Suppressor macrophage (primary cell): ENCODE measurements around the gene CARD8.
"Not testable (repeated sequence)": the region's sequence is repeated elsewhere in the genome, so short reads cannot be mapped to it uniquely, and the experiment has no call there.

ENCODE experiments used
- DNase-seq, 4 experiments: peaks; one replicate each; pipeline ENCODE4 v3.0.0-alpha.2; 2020 to 2022

The CARD8 gene

GRCh38 chr19:48260359-48260714 is 4.6 kb upstream of the CARD8 start:
- DNase-seq: not testable (repeated sequence)

DNA sequence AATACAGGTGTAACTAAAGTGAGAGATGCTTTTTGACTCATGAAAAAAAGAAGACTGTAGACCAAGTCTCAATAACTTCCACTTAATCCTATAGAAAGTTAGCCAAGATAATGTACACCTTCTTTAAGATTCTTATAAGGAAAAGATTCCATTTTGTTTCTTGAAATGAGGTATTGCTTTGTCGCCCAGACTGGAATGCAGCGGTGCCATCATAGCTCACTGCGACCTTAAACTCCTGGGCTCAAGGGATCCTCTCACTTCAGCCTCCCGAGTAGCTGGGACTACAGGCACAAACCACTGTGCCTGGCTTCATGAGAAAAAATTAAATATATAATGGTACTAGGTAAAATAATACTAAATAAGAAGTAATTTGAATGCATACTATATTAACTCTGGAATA is 3.3 kb upstream of the CARD8 start:
- not testable (repeated sequence) for DNase-seq

- DNase-seq: peak in 3 of 4 experiments; percentile 18 to 44 (median 43)
These were observed 2.6 kb upstream of the CARD8 start for GRCh38 chr19:48258350-48258749.

DNA sequence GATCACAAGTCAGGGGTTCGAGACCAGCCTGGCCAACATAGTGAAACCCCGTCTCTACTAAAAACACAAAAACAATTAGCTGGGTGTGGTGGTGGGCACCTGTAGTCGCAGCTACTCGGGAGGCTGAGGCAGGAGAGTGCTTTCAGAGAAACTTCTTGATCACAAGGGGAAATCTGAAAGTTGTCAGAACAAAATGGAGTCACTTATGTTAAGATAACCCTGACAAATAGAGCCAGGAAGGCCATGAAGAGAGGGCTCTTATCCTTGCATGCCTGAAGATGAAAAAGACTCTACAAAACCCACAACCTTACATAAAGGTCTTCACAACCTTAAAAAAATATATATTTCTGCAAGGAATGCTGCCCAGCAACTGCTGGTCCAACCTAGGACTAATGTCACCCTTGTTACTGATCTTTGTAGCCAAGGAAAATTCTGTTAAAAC is 1.2 kb downstream of the CARD8 start:
- DNase-seq: no peak

DNA sequence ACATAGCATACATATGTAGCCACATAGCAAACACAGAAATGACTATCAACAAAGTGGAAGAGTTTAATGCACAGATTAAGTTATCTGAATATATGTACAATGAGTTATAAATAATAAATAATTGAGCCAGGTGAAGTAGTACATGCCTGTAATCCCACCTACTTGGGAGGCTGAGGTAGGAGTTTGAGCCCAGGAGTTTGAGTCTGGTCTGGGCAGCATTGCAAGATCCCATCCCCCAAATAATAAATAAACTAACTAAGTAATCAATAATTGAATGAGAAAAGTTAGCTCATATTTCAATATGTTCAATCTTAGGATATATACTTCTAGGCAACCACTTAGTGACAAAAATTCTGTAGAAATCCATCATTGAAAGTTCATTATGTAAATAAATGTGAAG is 1.7 kb downstream of the CARD8 start:
- DNase-seq: no peak

DNA sequence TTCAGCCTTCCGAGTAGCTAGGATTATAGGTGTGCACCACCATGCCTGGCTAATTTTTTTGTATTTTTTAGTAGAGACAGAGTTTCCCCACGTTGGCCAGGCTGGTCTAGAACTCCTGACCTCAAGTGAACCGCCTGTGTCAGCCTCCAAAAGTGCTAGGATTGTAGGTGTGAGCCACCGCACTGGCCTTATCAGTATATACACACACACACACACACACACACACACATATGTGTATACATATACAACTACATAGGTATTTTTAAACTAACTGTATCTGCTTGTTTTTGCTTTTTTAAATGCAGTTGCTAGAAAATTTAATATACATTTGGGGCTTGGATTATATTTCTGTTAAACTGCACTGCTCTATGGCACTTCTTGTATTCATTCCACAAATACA is 3.1 kb downstream of the CARD8 start:
- DNase-seq: no peak

DNA sequence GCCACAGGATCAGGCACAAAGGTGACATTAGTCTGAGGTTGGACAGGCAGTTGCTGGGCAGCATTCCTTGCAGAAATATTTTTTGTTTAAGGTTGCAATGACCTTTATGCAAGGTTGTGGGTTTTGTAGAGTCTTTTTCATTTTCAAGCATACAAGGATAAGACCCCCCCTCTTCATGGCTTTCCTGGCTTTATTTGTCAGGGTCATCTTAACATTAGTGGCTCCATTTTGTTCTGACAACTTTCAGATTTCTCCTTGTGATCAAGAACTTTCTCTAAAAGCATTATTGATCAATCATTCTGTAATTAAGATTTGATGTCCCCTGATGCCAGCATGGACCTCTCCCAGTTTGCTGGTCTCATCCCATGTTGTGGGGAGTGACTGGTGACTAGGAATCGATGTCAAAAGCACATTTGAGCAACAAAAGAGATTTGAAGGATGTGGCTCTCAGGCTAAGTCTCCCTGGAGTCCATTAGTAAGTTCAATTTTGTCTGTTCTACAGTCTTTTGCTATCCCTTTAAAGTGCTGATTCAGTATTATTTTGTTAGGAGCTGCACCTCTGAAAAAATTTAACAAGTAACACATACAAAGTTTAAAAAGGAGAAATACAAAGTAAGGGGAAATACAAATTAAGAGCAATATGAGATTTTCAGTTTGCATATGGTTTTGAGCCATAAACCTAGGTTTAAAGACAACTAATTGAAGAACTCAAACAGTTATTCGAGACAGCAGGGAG is 5.3 kb downstream of the CARD8 start:
- no peak for DNase-seq

DNA sequence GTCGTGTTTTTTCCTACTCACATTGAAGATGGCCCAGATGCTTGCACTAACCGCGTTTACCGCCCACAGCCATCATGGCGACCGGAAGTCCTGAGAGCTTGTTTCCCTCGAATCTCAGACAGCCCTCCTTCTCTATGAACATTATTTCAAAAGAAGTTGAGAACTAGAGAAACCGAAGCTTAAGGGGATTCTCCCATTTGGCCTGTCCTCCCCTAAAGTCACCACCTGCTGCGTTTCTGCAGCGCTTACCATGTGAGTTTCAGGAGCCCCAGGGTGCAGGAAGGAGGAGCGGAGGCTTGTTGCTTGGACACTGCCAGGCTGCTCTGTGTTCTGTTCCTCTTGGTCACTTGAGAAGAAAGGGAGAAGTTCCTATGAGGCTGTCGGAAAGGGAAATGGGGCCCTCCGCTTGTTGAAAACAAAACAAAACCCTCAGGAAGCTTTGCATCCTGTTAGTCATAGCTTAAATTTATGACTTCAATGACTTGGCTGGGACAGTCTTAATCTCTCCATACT is 6.2 kb downstream of the CARD8 start:
- DNase-seq: peak; percentile 91 to 96 (median 94)

- no peak for DNase-seq
These were observed 7.5 kb downstream of the CARD8 start for GRCh38 chr19:48248081-48248833.

DNA sequence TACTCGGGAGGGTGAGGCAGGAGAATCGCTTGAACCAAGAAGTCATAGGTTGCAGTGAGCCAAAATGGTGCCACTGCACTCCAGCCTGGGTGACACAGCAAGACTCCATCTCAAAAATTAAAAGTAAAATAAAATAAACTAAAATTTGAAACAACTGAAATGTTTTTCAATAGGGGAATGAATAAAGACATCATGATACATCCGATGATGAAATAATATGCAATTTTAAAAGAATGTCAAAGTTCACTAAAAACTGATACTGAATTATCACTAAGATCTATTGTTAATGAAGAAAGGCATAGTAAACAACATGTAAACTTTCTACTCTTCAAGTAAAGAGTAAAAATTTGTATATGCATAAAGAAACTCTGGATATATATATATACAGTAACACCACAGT is 8.5 kb downstream of the CARD8 start:
- DNase-seq: no peak

GRCh38 chr19:48246101-48246500 is 9.6 kb downstream of the CARD8 start:
- no peak for DNase-seq

- DNase-seq: peak; percentile 18 to 53 (median 49)
These were observed 11.4 kb downstream of the CARD8 start for GRCh38 chr19:48244281-48244680.

DNA sequence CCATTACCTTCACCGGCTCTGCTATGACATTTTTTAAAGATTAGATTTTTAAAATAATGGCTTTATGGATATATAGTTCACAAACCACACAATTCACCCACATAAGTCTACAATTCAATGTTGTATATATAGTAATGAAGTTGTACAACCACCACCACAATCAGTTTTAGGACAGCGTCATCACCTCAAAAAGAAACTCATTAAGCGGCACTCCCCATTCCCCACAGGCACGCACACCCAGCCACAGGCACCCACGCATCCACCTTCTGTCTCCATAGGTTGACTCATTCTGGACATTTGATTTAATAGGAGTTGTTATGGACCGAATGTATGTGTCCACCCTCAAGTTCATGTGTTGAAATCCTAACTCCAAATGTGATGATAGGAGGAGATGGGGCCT is 13.9 kb downstream of the CARD8 start:
- not testable (repeated sequence) for DNase-seq

DNA sequence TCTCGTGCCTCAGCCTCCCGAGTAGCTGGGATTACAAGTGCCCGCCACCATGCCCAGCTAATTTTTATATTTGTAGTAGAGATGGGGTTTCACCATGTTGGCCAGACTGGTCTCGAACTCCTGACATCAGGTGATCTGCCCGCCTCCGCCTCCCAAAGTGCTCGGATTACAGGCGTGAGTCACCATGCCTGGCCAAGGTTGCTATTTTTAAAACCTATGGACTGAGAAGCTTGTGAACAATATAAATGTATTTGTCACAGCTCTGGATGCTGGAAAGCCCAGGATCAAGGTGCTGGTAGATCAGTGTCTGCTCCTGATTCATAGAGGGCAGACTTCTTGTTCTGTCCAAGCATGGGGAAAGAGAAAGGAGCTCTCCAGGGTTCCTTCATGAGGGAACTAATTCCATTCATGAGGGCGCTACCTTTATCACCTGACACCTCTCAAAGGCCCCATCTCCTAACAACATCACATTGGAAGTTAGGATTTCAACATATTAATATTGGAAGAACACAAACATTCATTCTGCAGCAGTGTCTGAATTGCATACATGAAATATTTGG is 16.1 kb downstream of the CARD8 start:
- DNase-seq: no peak

DNA sequence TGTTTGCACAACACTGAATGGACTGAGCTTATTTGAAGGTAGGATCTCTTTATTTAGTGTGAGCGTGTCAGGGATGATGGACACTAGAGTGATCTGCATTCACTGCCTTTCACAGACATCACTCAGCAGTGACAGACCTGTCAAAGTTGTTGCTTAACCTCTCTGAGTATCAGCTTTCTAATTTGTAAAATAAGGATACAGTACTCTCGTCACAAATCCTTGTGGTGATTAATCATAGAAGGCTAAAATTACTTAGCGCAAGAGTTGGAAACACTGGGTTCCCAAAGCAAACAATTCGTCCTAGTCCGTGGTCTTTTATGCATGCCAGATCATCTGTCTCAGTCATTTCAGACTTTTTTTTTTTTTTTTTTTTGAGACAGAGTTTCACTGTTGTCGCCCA is 16.6 kb downstream of the CARD8 start:
- no peak for DNase-seq

GRCh38 chr19:48237057-48237456 is 18.7 kb downstream of the CARD8 start:
- DNase-seq: peak in 3 of 4 experiments; percentile 25 to 38 (median 28)

DNA sequence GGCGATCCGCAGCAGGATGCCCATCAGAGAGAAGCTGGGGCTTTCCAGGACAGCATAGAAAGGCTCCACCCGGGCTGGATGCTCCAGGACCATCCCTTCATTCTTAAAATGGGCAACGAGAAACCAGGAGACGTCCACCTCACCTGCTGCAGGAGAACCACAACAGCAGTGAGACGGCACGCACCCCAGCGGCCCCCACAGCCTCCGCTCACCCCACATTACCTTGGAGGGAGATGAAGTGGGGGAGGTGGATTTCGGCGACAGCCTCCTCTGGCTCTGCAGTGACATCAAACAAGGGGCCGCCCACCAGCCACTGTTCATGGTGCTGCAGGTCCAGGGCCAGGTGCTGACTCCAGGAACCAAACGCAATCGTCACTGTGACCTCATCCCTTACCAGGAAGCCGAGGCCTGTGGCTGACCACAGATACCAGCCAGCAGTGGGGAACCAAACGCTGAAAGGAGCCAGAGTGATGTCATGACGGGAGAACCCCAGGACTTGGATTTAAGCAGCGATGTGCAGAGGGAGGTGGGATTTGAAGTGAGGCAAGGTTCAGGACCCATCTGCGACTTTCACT is 25.1 kb downstream of the CARD8 start:
- no peak for DNase-seq

- DNase-seq: no peak
These were observed 34.1 kb downstream of the CARD8 start for GRCh38 chr19:48221628-48222027.

DNA sequence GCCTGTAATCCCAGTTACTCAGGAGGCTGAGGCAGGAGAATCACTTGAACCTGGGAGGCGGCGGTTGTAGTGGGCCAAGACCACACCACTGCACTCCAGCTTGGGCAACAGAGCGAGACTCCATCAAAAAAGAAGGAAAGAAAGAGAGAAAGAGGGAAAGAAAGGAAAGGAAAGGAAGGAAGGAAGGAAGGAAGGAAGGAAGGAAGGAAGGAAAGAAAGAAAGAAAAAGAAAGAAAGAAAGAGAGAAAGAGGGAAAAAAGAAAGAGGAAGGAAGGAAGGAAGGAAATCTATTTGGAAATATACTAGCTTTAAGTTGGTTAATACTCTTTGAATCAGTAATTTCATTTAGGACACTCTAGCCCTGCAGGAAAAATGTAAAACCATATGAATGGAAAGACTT is 34.9 kb downstream of the CARD8 start:
- DNase-seq: not testable (repeated sequence)

DNA sequence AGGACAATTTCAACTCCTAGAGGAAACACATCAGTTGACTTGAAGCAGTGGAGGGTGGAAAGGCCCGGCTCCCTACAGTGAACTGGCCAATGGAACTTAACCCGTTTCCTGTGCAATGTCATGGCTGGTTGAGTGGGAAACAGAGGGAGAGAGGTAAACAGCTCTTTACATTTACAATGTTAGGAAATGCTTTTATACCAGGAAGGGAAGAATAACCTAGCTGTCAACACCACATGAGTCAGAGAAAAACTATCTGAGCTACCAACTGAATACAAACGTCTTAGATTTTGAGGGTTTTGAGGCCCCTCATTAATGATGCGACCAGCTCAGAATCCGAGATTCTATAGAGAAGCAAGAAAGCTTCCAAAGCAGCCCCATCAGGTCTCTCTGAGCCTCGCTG is 36.7 kb downstream of the CARD8 start:
- DNase-seq: no peak

- no peak for DNase-seq
These were observed 38.8 kb downstream of the CARD8 start for GRCh38 chr19:48216933-48217332.

GRCh38 chr19:48213959-48214358 is 41.8 kb downstream of the CARD8 start:
- no peak for DNase-seq

- no peak for DNase-seq
These were observed 45.7 kb downstream of the CARD8 start for GRCh38 chr19:48210005-48210404.
